CD14-positive monocyte (primary cell): ENCODE data around the gene DGKB. TPM values are rescaled to one million over a fixed set of nuclear protein-coding genes. Genes with fewer than 3 reads are reported as not detected.

Experiments
- DNase-seq, 3 donors: peaks; one replicate each; pipeline ENCODE4 v3.0.0-alpha.2; 2011 to 2022
- H2AFZ ChIP-seq: 2 replicates; pipeline ENCODE4 v1.6.0; 2012; ENCODE audit warnings: mild to moderate bottlenecking, low read depth, low read length, inconsistent platforms; ENCODE audit not compliant: insufficient read depth, poor library complexity, severe bottlenecking
- H3K27ac ChIP-seq, 2 donors: 1 replicate in 1 of 2; 2 replicates in 1 of 2; pipeline ENCODE4 v1.5.1; 2012 to 2013; ENCODE audit warnings: low read length in 2 of 2, control low read depth in 1 of 2, inconsistent platforms in 1 of 2, low read depth in 1 of 2, mild to moderate bottlenecking in 1 of 2
- H3K27me3 ChIP-seq, 2 donors: one replicate each; pipeline versions ENCODE4 v1.6.0 to v1.6.1; 2011 to 2013; ENCODE audit warnings: low read length in 2 of 2; ENCODE audit not compliant: control insufficient read depth in 2 of 2, insufficient read depth in 2 of 2
- H3K36me3 ChIP-seq, 2 donors: replicated peaks in 1 of 2; 1 replicate in 1 of 2; 2 replicates in 1 of 2; pipeline versions ENCODE4 v1.5.1 to v1.6.1; 2012 to 2013; ENCODE audit warnings: low read length in 2 of 2, control low read depth in 1 of 2, inconsistent platforms in 1 of 2, mild to moderate bottlenecking in 1 of 2; ENCODE audit not compliant: insufficient read depth in 2 of 2, control insufficient read depth in 1 of 2
- H3K4me1 ChIP-seq, 2 donors: 1 replicate in 1 of 2; 2 replicates in 1 of 2; pipeline versions ENCODE4 v1.5.1 to v1.6.1; 2012 to 2013; ENCODE audit warnings: low read length in 2 of 2, control low read depth in 1 of 2, inconsistent platforms in 1 of 2, mild to moderate bottlenecking in 1 of 2, moderate library complexity in 1 of 2; ENCODE audit not compliant: insufficient read depth in 2 of 2, control insufficient read depth in 1 of 2
- H3K4me2 ChIP-seq: replicated peaks from 2 replicates; pipeline ENCODE3; 2012; ENCODE audit warnings: low read length, moderate library complexity, mild to moderate bottlenecking; ENCODE audit not compliant: poor library complexity, severe bottlenecking; ENCODE audit errors: extremely low read depth
- H3K4me3 ChIP-seq, 3 experiments: fragments of 200-600 bp in 1 of 3; sonication (generic) in 1 of 3; replicated peaks in 1 of 3; 1 replicate in 2 of 3; 2 replicates in 1 of 3; pipeline ENCODE4 v1.5.1; 2011 to 2013; ENCODE audit warnings: low read length in 3 of 3, mild to moderate bottlenecking in 3 of 3, control low read depth in 2 of 3, low read depth in 2 of 3, inconsistent platforms in 1 of 3, moderate library complexity in 1 of 3
- H3K79me2 ChIP-seq: 2 replicates; pipeline ENCODE4 v1.6.0; 2012; ENCODE audit warnings: mild to moderate bottlenecking, control low read depth, inconsistent platforms, low read length, moderate library complexity; ENCODE audit not compliant: insufficient read depth
- H3K9ac ChIP-seq: 2 replicates; pipeline ENCODE4 v1.6.0; 2017; ENCODE audit warnings: low read length, mild to moderate bottlenecking; ENCODE audit not compliant: insufficient read depth, poor library complexity, severe bottlenecking
- H3K9me3 ChIP-seq, 2 donors: replicated peaks in 1 of 2; 1 replicate in 1 of 2; 2 replicates in 1 of 2; pipeline versions ENCODE4 v1.5.1 to v1.6.1; 2012 to 2013; ENCODE audit warnings: low read length in 2 of 2, control low read depth in 1 of 2; ENCODE audit not compliant: control insufficient read depth in 1 of 2, insufficient read depth in 1 of 2
- H4K20me1 ChIP-seq: 2 replicates; pipeline ENCODE4 v1.6.0; 2012; ENCODE audit warnings: mild to moderate bottlenecking, low read length, control low read depth, moderate library complexity; ENCODE audit not compliant: insufficient read depth
- H3K27ac Mint-ChIP-seq, 7 donors: one replicate each; pipeline ENCODE4 v1.8.0; 2020; ENCODE audit warnings: mild to moderate bottlenecking in 7 of 7, mixed read lengths in 7 of 7, moderate library complexity in 6 of 7, inconsistent platforms in 2 of 7
- H3K27me3 Mint-ChIP-seq, 3 donors: one replicate each; pipeline ENCODE4 v1.8.0; 2021 to 2022; ENCODE audit warnings: low read depth in 3 of 3, mild to moderate bottlenecking in 3 of 3, mixed read lengths in 3 of 3, moderate library complexity in 3 of 3, inconsistent platforms in 1 of 3
- H3K36me3 Mint-ChIP-seq, 2 donors: one replicate each; pipeline ENCODE4 v1.8.0; 2020; ENCODE audit warnings: mixed read lengths in 2 of 2, inconsistent platforms in 1 of 2, mild to moderate bottlenecking in 1 of 2
- H3K4me1 Mint-ChIP-seq: one replicate; pipeline ENCODE4 v1.8.0; 2020; ENCODE audit warnings: mild to moderate bottlenecking, mixed read lengths
- H3K4me3 Mint-ChIP-seq, 2 donors: one replicate each; pipeline ENCODE4 v1.8.0; 2020; ENCODE audit warnings: mild to moderate bottlenecking in 2 of 2, mixed read lengths in 2 of 2, moderate library complexity in 1 of 2
- H3K9me3 Mint-ChIP-seq, 7 donors: one replicate each; pipeline ENCODE4 v1.8.0; 2020 to 2022; ENCODE audit warnings: mixed read lengths in 7 of 7, mild to moderate bottlenecking in 6 of 7, moderate library complexity in 6 of 7, inconsistent platforms in 2 of 7
- WGBS: methylation state at CpG from one replicate; pipeline ENCODE4 v1.1.5; 2013; ENCODE audit warnings: missing lambda C conversion rate; ENCODE audit not compliant: insufficient coverage; 5-methylcytosine and 5-hydroxymethylcytosine counted together
- intact Hi-C, 2 donors: fragments of 100-400 bp; cut with micrococcal nuclease; formaldehyde crosslinking; loops; one replicate each; pipeline versions ENCODE4 v1.15.0 to v1.15.1; 2023
- polyA plus RNA-seq, 3 donors: library from polyadenylated mRNA; depleted of rRNA in 1 of 3; unstranded in 2 of 3; stranded (reverse) in 1 of 3; fragments of 300-500 nt in 2 of 3; fragments of >200 nt in 1 of 3; fragmentation: Illumina TruSeq in 2 of 3; gene quantifications; 1 replicate in 2 of 3; 2 replicates in 1 of 3; pipeline ENCODE4 v1.2.3, GENCODE V29; 2012 to 2021
- TF ChIP-seq, protein P1 (sequence below): fragments of 200-600 bp; IDR thresholded peaks from one replicate; pipeline ENCODE4 v1.8.0; 2022; ENCODE audit warnings: antibody characterized with exemption, mild to moderate bottlenecking

Gene DGKB
- polyA plus RNA-seq, 3 donors, result not detected

DNA sequence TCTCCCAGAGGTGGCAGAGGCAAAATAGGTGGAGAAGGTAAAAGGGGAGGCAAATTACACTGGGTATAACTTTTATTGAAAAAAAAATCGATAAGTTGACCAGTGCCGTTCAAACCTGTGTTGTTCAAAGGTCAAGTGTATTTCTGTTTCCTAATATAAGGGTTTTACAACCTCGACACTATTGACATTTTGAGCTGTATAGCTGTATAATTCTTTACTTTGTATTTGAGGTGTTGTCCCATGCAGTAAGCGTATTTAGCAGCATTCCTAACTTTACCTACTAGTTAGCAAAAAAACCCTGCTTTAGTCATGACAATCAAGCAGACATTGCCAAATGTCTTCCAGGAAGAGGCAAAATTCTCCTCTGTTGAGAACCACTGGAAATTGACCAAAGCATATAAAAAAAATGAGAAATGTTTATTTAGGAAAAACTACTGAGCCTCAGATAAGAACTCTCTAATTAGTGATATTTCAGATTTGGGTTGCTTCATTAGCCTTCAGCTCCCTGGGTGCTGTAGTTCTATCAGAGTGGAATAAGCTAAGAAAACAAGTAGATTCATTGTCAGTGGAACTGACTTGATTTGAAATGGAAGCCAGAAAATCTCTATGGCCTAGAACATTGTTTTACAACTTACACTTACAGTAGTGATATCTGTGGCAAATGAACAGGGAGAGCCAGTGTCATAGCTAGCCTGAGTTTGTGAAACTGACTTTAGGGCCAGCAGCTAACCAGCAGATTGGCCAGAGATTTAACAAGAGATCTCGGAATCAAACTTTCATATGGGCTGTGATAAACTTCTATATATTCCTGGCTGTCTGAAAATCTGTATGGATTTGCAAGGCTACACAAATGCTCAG is 331.6 kb downstream of the DGKB start:
- H3K27ac Mint-ChIP-seq, result no peak overlapping the region
- H3K9me3 ChIP-seq, result peaks cover 4 to 13% of the 10 kb centered on the region in 2 donors

DNA sequence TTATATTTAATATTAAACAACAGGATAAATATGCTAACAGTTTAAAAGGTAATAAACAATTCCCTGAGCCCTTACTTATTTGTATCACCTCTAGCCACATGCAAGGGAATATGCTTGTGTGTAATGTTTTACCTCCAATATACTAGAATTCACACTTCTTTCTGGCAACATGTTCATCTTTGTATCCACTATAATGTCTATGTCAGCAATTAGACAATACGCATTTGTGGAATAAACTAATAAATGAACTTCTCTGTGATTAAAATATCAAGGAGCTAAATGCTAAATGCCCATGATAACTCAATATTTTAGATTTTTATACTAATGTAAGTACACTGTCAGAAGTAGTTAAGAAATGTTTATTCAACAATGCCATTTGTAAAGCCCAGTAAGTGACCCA is 350.5 kb downstream of the DGKB start:
- intact Hi-C loops, result no loop called here
- no peak overlapping the region for H2AFZ ChIP-seq
- H3K4me2 ChIP-seq, result no peak overlapping the region
- H3K79me2 ChIP-seq, result no peaks in the 10 kb centered on the region
- H3K27ac ChIP-seq, result no peak overlapping the region
- no peak overlapping the region for H3K4me3 ChIP-seq
- no CpG with 5 or more reads among the region's 1 CpG for WGBS
- H3K4me3 Mint-ChIP-seq, result no peak overlapping the region
- H3K9me3 Mint-ChIP-seq, result peaks cover 0 to 4% (median 2%) of the 10 kb centered on the region in 7 donors
- no peak overlapping the region for H3K9ac ChIP-seq
- no peak overlapping the region for H3K27ac Mint-ChIP-seq
- H3K27me3 Mint-ChIP-seq, result no peaks in the 10 kb centered on the region
- H3K4me1 ChIP-seq, result no peaks in the 10 kb centered on the region
- H4K20me1 ChIP-seq, result no peaks in the 10 kb centered on the region
- H3K27me3 ChIP-seq, result no peaks in the 10 kb centered on the region
- no peaks in the 10 kb centered on the region for H3K9me3 ChIP-seq
- TF ChIP-seq, protein P1, sequence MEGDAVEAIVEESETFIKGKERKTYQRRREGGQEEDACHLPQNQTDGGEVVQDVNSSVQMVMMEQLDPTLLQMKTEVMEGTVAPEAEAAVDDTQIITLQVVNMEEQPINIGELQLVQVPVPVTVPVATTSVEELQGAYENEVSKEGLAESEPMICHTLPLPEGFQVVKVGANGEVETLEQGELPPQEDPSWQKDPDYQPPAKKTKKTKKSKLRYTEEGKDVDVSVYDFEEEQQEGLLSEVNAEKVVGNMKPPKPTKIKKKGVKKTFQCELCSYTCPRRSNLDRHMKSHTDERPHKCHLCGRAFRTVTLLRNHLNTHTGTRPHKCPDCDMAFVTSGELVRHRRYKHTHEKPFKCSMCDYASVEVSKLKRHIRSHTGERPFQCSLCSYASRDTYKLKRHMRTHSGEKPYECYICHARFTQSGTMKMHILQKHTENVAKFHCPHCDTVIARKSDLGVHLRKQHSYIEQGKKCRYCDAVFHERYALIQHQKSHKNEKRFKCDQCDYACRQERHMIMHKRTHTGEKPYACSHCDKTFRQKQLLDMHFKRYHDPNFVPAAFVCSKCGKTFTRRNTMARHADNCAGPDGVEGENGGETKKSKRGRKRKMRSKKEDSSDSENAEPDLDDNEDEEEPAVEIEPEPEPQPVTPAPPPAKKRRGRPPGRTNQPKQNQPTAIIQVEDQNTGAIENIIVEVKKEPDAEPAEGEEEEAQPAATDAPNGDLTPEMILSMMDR, result no peak
- H3K36me3 Mint-ChIP-seq, result no peaks in the 10 kb centered on the region
- H3K36me3 ChIP-seq, result no peaks in the 10 kb centered on the region
- DNase-seq, result no peak
- no peaks in the 10 kb centered on the region for H3K4me1 Mint-ChIP-seq

More for the DNA sequence above, 331.6 kb downstream of the DGKB start:
- H3K9ac ChIP-seq, result no peak overlapping the region
- 80% methylated on average over 2 of the region's 5 CpGs for WGBS
- H3K27me3 ChIP-seq, result no peaks in the 10 kb centered on the region
- DNase-seq, result no peak
- Mint-ChIP-seq H3K9me3 (peaks cover 0 to 10% (median 6%) of the 10 kb centered on the region in 7 donors), H3K27me3 (no peaks in the 10 kb centered on the region), H3K4me1 (no peaks in the 10 kb centered on the region), H3K36me3 (no peaks in the 10 kb centered on the region), H3K4me3 (no peak overlapping the region)
- no peaks in the 10 kb centered on the region for H3K79me2 ChIP-seq
- H2AFZ ChIP-seq, result no peak overlapping the region
- intact Hi-C loops, result no loop called here
- H3K4me1 ChIP-seq, result no peaks in the 10 kb centered on the region
- no peaks in the 10 kb centered on the region for H3K36me3 ChIP-seq
- TF ChIP-seq, protein P1, result no peak
- no peak overlapping the region for H3K4me3 ChIP-seq
- no peak overlapping the region for H3K4me2 ChIP-seq
- no peak overlapping the region for H3K27ac ChIP-seq
- no peaks in the 10 kb centered on the region for H4K20me1 ChIP-seq
